ENCODE results near the gene PPHLN1.

PPHLN1 gene, protein sequence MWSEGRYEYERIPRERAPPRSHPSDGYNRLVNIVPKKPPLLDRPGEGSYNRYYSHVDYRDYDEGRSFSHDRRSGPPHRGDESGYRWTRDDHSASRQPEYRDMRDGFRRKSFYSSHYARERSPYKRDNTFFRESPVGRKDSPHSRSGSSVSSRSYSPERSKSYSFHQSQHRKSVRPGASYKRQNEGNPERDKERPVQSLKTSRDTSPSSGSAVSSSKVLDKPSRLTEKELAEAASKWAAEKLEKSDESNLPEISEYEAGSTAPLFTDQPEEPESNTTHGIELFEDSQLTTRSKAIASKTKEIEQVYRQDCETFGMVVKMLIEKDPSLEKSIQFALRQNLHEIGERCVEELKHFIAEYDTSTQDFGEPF

DNA sequence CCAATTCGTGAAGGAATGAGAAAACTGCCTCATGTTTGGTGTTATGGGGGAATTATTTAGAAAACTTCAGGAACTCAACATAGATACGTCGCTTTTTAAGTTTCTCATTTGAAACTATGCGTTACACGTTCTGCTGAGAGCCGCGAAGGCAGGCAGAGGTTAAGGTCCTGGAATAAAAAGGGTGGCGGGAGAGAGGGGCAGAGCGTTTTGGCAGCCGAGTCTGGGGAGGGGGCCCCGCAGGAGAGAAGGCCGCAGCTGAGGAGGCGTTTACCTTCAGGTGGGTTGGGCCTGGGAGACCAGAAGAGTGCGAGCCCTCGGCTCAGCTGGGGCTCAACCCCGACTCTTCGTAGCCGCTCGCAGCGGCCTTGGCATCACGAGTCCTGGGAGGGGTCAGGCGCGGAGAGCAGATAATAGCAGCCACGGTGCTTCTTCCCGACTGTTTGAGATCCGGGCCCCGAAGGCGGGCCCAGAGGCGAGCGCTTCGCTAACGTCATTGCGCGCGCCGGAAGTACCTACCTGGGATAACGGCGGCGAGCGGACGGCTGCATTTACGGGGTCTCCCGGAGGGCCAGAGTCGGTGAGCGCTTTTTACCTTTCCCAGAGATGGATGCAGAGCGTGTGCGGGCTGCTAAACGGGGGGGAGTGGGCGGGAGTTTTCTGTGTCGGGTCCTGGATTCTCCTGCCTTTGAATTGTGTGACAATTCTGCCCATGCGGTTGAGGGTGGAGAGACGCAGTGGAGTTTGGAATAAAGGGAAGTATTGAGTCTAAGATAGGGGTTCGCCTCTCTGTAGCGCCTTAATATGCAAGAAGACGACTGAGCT is at the start of gene PPHLN1, which contains the start of gene ZCRB1:
PPHLN1 (plus strand) TSS at position 515 of the 822 bp plus-strand sequence. CDS start 9,736 bp downstream, outside the sequence.
ZCRB1 (minus strand) TSS at position 442 of the 822 bp plus-strand sequence. CDS start 1,992 bp downstream, outside the sequence.
- Histone ChIP-seq H3K4me3 (ENCODE audit: low read length) (peak within 1 kb of the TSS; percentile 53), H3K9ac (ENCODE audit: low read length) (peak within 1 kb of the TSS; percentile 83), H3K27me3 (ENCODE audit: control insufficient read depth, insufficient read depth, low read length) (no peaks in the 10 kb centered on the region), H3K9me3 (ENCODE audit: control insufficient read depth, low read length) (no peaks in the 10 kb centered on the region), H3K36me3 (ENCODE audit: control insufficient read depth, insufficient read depth, low read length) (no peaks in the 10 kb centered on the region), H3K4me1 (ENCODE audit: control insufficient read depth, insufficient read depth, low read length) (peaks cover 33% of the 10 kb centered on the region)

GRCh38 chr12:42277396-42278127 is 48.4 kb upstream of the PPHLN1 start:
- no peaks in the 10 kb centered on the region for H3K36me3 ChIP-seq (ENCODE audit: control insufficient read depth, insufficient read depth, low read length)
- no peaks in the 10 kb centered on the region for H3K27me3 ChIP-seq (ENCODE audit: control insufficient read depth, insufficient read depth, low read length)
- no peak overlapping the region for H3K9ac ChIP-seq (ENCODE audit: low read length)
- H3K4me1 ChIP-seq (ENCODE audit: control insufficient read depth, insufficient read depth, low read length), result peaks cover 4% of the 10 kb centered on the region
- H3K9me3 ChIP-seq (ENCODE audit: control insufficient read depth, low read length), result no peaks in the 10 kb centered on the region
- no peak overlapping the region for H3K4me3 ChIP-seq (ENCODE audit: low read length)

DNA sequence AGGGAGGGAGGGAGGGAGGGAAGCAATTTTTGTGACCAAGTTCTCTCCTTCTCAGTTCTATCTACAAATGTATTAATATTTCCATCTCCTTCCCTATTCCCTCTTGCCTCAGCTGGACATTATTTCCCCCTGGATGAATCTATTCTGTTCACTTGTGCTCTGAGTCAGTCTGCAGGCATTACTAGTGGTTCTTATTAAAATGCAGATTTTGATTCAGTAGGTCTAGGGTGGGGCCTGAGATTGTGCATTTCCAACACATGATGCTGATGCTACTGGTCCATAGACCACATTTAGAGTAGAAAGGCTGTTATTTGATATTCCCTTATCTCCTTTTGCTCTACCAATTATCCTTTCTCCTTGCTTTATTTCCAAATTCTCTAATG is 47.8 kb upstream of the PPHLN1 start:
- Histone ChIP-seq H3K9me3 (ENCODE audit: control insufficient read depth, low read length) (no peaks in the 10 kb centered on the region), H3K36me3 (ENCODE audit: control insufficient read depth, insufficient read depth, low read length) (no peaks in the 10 kb centered on the region), H3K4me1 (ENCODE audit: control insufficient read depth, insufficient read depth, low read length) (peaks cover 4% of the 10 kb centered on the region), H3K9ac (ENCODE audit: low read length) (no peak overlapping the region), H3K27me3 (ENCODE audit: control insufficient read depth, insufficient read depth, low read length) (peaks cover 1% of the 10 kb centered on the region), H3K4me3 (ENCODE audit: low read length) (no peak overlapping the region)

DNA sequence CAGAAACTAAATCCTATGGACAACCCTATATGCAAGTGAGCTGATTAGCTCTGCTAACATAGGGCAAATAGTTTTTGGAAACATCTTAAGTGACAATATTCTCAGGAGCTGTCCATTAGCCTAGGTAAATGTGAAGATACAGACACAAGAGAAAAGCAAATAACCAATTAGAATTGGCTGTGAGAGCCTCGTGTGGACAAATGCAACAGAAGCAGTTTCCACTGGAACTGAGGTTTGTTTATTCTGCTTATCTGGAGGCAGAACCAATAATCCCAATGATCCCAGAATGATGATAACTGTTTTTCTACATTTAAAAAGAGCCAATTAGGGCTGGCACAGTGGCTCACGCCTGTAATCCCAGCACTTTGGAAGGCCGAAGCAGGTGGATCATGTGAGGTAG is 44.7 kb upstream of the PPHLN1 start:
- no peak overlapping the region for H3K4me3 ChIP-seq (ENCODE audit: low read length)
- no peaks in the 10 kb centered on the region for H3K36me3 ChIP-seq (ENCODE audit: control insufficient read depth, insufficient read depth, low read length)
- H3K9me3 ChIP-seq (ENCODE audit: control insufficient read depth, low read length), result no peaks in the 10 kb centered on the region
- H3K27me3 ChIP-seq (ENCODE audit: control insufficient read depth, insufficient read depth, low read length), result peaks cover 3% of the 10 kb centered on the region
- no peak overlapping the region for H3K9ac ChIP-seq (ENCODE audit: low read length)
- H3K4me1 ChIP-seq (ENCODE audit: control insufficient read depth, insufficient read depth, low read length), result peaks cover 4% of the 10 kb centered on the region

GRCh38 chr12:42281844-42282243 is 44.1 kb upstream of the PPHLN1 start:
- peaks cover 4% of the 10 kb centered on the region for H3K4me1 ChIP-seq (ENCODE audit: control insufficient read depth, insufficient read depth, low read length)
- H3K36me3 ChIP-seq (ENCODE audit: control insufficient read depth, insufficient read depth, low read length), result no peaks in the 10 kb centered on the region
- H3K9ac ChIP-seq (ENCODE audit: low read length), result no peak overlapping the region
- H3K4me3 ChIP-seq (ENCODE audit: low read length), result no peak overlapping the region
- no peaks in the 10 kb centered on the region for H3K9me3 ChIP-seq (ENCODE audit: control insufficient read depth, low read length)
- peaks cover 3% of the 10 kb centered on the region for H3K27me3 ChIP-seq (ENCODE audit: control insufficient read depth, insufficient read depth, low read length)

DNA sequence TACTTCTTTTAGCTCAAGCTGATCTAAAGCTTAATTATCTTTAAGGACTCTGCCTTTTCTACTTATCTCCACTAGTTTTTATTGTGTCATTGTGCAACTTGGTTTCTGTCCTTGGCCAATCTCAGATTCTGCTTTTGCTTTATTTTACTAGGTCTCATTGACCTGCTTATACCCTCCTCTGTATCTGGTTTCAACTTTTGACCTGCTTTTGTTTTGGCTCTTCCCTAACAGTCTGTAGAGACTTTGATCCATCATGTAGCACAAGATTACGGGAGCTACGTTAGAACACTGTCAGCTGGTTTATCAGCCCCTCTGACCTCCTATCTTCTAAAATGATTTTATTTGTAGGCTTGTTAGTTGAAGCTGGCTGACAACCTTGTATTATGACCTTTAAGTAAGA is 43.7 kb upstream of the PPHLN1 start:
- Histone ChIP-seq H3K27me3 (ENCODE audit: control insufficient read depth, insufficient read depth, low read length) (peaks cover 3% of the 10 kb centered on the region), H3K4me1 (ENCODE audit: control insufficient read depth, insufficient read depth, low read length) (peaks cover 4% of the 10 kb centered on the region), H3K4me3 (ENCODE audit: low read length) (no peak overlapping the region), H3K9ac (ENCODE audit: low read length) (no peak overlapping the region), H3K36me3 (ENCODE audit: control insufficient read depth, insufficient read depth, low read length) (no peaks in the 10 kb centered on the region), H3K9me3 (ENCODE audit: control insufficient read depth, low read length) (no peaks in the 10 kb centered on the region)

- Histone ChIP-seq H3K4me1 (ENCODE audit: control insufficient read depth, insufficient read depth, low read length) (peaks cover 4% of the 10 kb centered on the region), H3K36me3 (ENCODE audit: control insufficient read depth, insufficient read depth, low read length) (no peaks in the 10 kb centered on the region), H3K4me3 (ENCODE audit: low read length) (no peak overlapping the region), H3K9me3 (ENCODE audit: control insufficient read depth, low read length) (no peaks in the 10 kb centered on the region), H3K9ac (ENCODE audit: low read length) (no peak overlapping the region), H3K27me3 (ENCODE audit: control insufficient read depth, insufficient read depth, low read length) (peaks cover 3% of the 10 kb centered on the region)
Observed at GRCh38 chr12:42283739-42284138, 42.2 kb upstream of the PPHLN1 start.

DNA sequence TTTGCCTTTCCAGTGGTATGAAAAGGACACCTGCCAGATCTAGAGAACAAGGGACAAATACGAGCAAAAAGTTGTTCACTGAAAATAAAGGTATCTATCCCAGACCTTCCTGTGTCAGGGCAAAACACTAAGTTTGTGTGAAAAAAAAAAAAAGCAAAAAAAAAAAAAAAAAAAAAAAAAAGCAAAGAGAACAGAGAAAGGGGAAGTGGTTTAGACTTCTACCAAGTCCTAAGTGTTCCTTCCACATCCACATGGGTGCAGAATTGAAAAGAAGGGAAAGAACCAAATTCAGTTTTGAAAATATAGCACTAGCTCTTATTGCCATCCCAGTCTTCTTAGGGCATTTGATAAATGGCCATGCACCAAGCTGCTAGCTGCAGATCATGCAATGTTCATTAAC is 41.8 kb upstream of the PPHLN1 start:
- Histone ChIP-seq H3K36me3 (ENCODE audit: control insufficient read depth, insufficient read depth, low read length) (no peaks in the 10 kb centered on the region), H3K9me3 (ENCODE audit: control insufficient read depth, low read length) (no peaks in the 10 kb centered on the region), H3K4me1 (ENCODE audit: control insufficient read depth, insufficient read depth, low read length) (peaks cover 4% of the 10 kb centered on the region), H3K27me3 (ENCODE audit: control insufficient read depth, insufficient read depth, low read length) (peaks cover 3% of the 10 kb centered on the region), H3K4me3 (ENCODE audit: low read length) (no peak overlapping the region), H3K9ac (ENCODE audit: low read length) (no peak overlapping the region)

DNA sequence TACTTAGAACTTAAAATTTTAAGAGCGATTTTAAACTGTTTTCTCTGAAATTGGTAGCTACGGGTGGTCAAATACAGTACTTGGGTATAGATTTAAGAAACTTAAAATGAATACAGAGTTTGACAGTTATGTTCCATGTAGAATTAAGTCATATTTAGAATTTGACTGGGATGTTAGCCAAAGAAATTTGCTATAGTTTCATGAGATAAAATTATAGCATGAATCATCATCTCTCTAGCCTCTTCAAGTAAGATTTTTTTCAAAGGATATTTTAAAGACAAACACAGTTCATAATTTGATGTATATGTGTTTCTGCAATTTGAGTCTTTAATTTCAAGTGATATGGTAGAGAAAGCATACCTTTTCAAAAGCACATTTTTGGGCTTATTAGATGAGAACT is 41.1 kb upstream of the PPHLN1 start:
- peaks cover 3% of the 10 kb centered on the region for H3K27me3 ChIP-seq (ENCODE audit: control insufficient read depth, insufficient read depth, low read length)
- H3K9ac ChIP-seq (ENCODE audit: low read length), result no peak overlapping the region
- no peaks in the 10 kb centered on the region for H3K36me3 ChIP-seq (ENCODE audit: control insufficient read depth, insufficient read depth, low read length)
- H3K9me3 ChIP-seq (ENCODE audit: control insufficient read depth, low read length), result no peaks in the 10 kb centered on the region
- peaks cover 4% of the 10 kb centered on the region for H3K4me1 ChIP-seq (ENCODE audit: control insufficient read depth, insufficient read depth, low read length)
- no peak overlapping the region for H3K4me3 ChIP-seq (ENCODE audit: low read length)

GRCh38 chr12:42285431-42285830 is 40.5 kb upstream of the PPHLN1 start:
- peaks cover 4% of the 10 kb centered on the region for H3K4me1 ChIP-seq (ENCODE audit: control insufficient read depth, insufficient read depth, low read length)
- H3K27me3 ChIP-seq (ENCODE audit: control insufficient read depth, insufficient read depth, low read length), result peaks cover 3% of the 10 kb centered on the region
- H3K36me3 ChIP-seq (ENCODE audit: control insufficient read depth, insufficient read depth, low read length), result no peaks in the 10 kb centered on the region
- no peak overlapping the region for H3K9ac ChIP-seq (ENCODE audit: low read length)
- H3K9me3 ChIP-seq (ENCODE audit: control insufficient read depth, low read length), result no peaks in the 10 kb centered on the region
- H3K4me3 ChIP-seq (ENCODE audit: low read length), result no peak overlapping the region

- Histone ChIP-seq H3K4me3 (ENCODE audit: low read length) (no peak overlapping the region), H3K36me3 (ENCODE audit: control insufficient read depth, insufficient read depth, low read length) (no peaks in the 10 kb centered on the region), H3K27me3 (ENCODE audit: control insufficient read depth, insufficient read depth, low read length) (peaks cover 3% of the 10 kb centered on the region), H3K9ac (ENCODE audit: low read length) (no peak overlapping the region), H3K9me3 (ENCODE audit: control insufficient read depth, low read length) (no peaks in the 10 kb centered on the region), H3K4me1 (ENCODE audit: control insufficient read depth, insufficient read depth, low read length) (peaks cover under 1% of the 10 kb centered on the region)
Observed at GRCh38 chr12:42286741-42287140, 39.2 kb upstream of the PPHLN1 start.

- H3K4me1 ChIP-seq (ENCODE audit: control insufficient read depth, insufficient read depth, low read length), result no peaks in the 10 kb centered on the region
- no peaks in the 10 kb centered on the region for H3K9me3 ChIP-seq (ENCODE audit: control insufficient read depth, low read length)
- no peak overlapping the region for H3K9ac ChIP-seq (ENCODE audit: low read length)
- H3K36me3 ChIP-seq (ENCODE audit: control insufficient read depth, insufficient read depth, low read length), result no peaks in the 10 kb centered on the region
- H3K4me3 ChIP-seq (ENCODE audit: low read length), result no peak overlapping the region
- H3K27me3 ChIP-seq (ENCODE audit: control insufficient read depth, insufficient read depth, low read length), result no peaks in the 10 kb centered on the region
Observed at GRCh38 chr12:42288544-42288943, 37.4 kb upstream of the PPHLN1 start.

Data from mucosa of stomach (tissue), 1 donor.